Stimulated activated CD8-positive, alpha-beta memory T cell treated with anti-CD3 and anti-CD28 coated beads, Interleukin-7, amount 100 ng/mL, for 4 hours (primary cell): ENCODE data around the gene RAB4A.

Experiments used
- DNase-seq, 2 donors: peaks; one replicate each; pipeline ENCODE4 v3.0.0-alpha.2; 2020; ENCODE audit warnings: low read depth in 2 of 2

The RAB4A gene

GRCh38 chr1:229339086-229339485 is 68.2 kb downstream of the RAB4A start:
- DNase-seq = no peak

GRCh38 chr1:229339520-229339919 is 68.6 kb downstream of the RAB4A start:
- DNase-seq = no peak

- DNase-seq = no peak
These were observed 69.6 kb downstream of the RAB4A start for GRCh38 chr1:229340496-229340895.

GRCh38 chr1:229341774-229342655 is 71.1 kb downstream of the RAB4A start:
- DNase-seq = peak in 1 of 2 donors; percentile 50

GRCh38 chr1:229342656-229343569 is 72.0 kb downstream of the RAB4A start, which contains the start of gene CCSAP:
Gene CCSAP, minus strand, starts transcription at chr1:229343047. Its CDS starts 582 bp downstream, at chr1:229342465.
- peak in 1 of 2 donors; percentile 77 for DNase-seq

- DNase-seq = no peak
These were observed 73.2 kb downstream of the RAB4A start for GRCh38 chr1:229344139-229344538.

GRCh38 chr1:229344937-229345684 is 74.2 kb downstream of the RAB4A start:
- no peak for DNase-seq

GRCh38 chr1:229347528-229347927 is 76.6 kb downstream of the RAB4A start:
- no peak for DNase-seq

GRCh38 chr1:229349463-229350385 is 78.8 kb downstream of the RAB4A start:
- no peak for DNase-seq

- no peak for DNase-seq
These were observed 82.1 kb downstream of the RAB4A start for GRCh38 chr1:229352975-229353374.

GRCh38 chr1:229354226-229354625 is 83.3 kb downstream of the RAB4A start:
- no peak for DNase-seq
